Measurements from ENCODE around the gene IFITM5.

IFITM5 gene

GRCh38 chr11:257766-258493 is 41.4 kb downstream of the IFITM5 start:
- DNase-seq: no peak

GRCh38 chr11:256952-257737 is 42.2 kb downstream of the IFITM5 start:
- no peak for DNase-seq

- DNase-seq: no peak
Observed at GRCh38 chr11:255816-256215, 43.5 kb downstream of the IFITM5 start.

- no peak for DNase-seq
Observed at GRCh38 chr11:255176-255575, 44.1 kb downstream of the IFITM5 start.

GRCh38 chr11:253886-254270 is 45.4 kb downstream of the IFITM5 start:
- no peak for DNase-seq

- DNase-seq: no peak
Observed at GRCh38 chr11:253160-253885, 46.0 kb downstream of the IFITM5 start.

GRCh38 chr11:252666-253065 is 46.7 kb downstream of the IFITM5 start:
- no peak for DNase-seq

- no peak for DNase-seq
Observed at GRCh38 chr11:251550-251949, 47.8 kb downstream of the IFITM5 start.

GRCh38 chr11:250740-251299 is 48.5 kb downstream of the IFITM5 start:
- no peak for DNase-seq

- DNase-seq: no peak
Observed at GRCh38 chr11:250274-250673, 49.1 kb downstream of the IFITM5 start.

- DNase-seq: no peak
Observed at GRCh38 chr11:249062-249461, 50.3 kb downstream of the IFITM5 start.

All from kidney glomerular epithelial cell (primary cell).